ENCODE data around the gene MFAP4. TPM values are rescaled to one million over a fixed set of nuclear protein-coding genes. Genes with fewer than 3 reads are reported as not detected.

MFAP4 gene
- total RNA-seq, 1 donor from 2014 or later, result 119 TPM

DNA sequence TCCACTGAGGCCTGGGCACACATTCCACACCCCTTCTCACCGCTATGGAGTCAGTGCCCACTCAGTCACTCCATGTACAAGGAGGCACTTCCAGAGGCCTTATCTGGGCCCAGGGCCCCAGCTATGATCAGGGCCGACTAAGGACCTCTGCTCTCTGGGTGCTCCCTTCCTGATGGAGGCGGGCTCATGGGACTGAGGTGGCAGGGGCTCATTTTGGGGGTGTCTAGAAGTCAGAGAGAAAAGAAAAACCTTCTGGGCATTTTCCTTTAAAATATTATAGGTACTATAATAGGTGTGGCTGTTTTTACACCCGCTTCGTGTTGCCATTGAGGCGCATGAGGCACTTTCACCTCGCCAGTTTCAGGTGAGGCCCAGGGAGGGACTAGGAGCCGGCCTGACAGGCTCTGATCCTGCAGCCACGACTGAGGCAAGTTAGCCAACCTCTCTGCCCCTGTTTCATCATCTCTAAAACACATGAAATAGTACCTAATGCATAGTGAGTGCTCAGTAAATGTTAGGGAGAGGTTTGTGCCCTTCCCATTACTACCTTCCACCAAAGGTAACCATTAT is 38.8 kb downstream of the MFAP4 start:
- no peak for DNase-seq (ENCODE audit: low spot score)

DNA sequence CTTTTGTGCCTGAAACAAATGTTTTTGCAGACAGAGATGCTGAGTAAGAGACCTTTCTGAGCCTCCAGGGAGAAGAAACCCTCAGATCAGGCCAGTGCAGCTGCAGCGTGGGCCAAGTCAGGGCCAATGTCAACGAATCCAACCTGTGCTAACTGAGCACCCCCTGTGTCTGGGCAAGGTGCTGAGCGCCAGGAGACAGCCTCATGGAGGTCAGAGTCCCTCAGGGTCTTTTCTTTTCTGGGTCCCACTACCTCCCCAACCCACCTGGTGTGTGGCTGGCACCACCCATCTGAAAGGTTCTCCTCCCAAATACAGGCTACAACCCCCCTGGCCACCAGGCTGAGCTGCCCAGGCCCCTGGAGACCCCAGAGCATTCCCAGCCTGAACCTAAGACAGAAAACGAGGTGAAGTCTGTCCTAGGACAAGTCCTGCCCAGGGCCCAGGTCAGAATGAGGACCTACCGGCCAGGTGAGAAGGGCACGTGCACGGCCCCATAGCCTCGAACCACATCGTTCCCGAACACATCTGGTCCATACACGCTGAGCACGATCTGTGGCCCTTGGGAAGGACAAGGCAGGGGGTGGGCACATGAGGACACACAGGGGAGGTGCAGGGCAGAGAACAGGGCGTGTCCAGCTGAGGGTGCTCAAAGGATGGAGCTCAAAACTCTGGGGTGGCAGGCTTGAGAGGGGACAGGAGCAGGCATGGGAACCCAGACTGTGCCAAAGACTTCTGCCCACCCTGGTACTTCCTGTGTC is 39.5 kb downstream of the MFAP4 start:
- no peak for DNase-seq (ENCODE audit: low spot score)

DNA sequence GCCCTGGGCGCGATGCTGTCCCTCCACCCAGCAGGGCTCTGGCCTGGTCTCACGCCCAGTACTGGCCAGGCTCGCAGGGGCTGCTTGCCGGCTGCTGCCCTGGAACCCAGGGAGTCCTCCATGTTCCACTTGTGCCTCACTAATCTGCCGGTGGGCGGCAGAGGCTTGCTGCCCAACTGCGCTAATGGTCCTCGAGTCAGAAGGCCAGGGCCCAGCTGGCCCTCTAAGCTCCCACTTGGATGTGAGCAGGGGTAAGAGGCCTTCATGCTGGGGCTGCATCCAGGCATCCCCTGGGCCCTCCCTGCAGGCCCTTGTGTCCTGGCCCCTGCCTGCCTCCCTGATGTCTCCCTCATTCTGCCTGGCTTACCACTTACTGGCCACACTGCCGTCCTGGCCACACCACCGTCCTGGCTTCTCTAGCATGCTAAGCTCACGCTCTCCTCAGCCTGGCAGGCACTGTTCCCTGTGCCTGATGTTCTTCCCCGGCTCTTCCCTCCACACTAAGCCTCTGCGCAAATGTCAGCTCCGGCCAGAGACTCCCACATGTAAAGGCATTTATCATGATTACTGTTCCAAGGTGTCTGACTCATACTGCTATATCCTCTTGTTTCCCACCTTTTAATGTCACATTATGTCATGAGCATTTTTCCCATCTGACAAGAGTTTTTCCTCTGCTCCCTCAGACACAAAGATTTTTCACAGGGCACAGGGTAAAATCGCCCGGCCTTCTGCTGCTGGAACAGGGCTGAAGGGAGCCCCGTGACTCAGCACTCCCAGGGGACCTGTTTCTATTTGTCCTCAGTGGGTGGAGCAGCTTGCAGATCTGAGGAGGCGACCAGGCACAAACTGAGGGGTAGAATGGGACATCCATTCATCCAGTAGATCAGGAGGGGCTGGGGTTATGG is 40.4 kb downstream of the MFAP4 start:
- peak; percentile 71 for DNase-seq (ENCODE audit: low spot score)

DNA sequence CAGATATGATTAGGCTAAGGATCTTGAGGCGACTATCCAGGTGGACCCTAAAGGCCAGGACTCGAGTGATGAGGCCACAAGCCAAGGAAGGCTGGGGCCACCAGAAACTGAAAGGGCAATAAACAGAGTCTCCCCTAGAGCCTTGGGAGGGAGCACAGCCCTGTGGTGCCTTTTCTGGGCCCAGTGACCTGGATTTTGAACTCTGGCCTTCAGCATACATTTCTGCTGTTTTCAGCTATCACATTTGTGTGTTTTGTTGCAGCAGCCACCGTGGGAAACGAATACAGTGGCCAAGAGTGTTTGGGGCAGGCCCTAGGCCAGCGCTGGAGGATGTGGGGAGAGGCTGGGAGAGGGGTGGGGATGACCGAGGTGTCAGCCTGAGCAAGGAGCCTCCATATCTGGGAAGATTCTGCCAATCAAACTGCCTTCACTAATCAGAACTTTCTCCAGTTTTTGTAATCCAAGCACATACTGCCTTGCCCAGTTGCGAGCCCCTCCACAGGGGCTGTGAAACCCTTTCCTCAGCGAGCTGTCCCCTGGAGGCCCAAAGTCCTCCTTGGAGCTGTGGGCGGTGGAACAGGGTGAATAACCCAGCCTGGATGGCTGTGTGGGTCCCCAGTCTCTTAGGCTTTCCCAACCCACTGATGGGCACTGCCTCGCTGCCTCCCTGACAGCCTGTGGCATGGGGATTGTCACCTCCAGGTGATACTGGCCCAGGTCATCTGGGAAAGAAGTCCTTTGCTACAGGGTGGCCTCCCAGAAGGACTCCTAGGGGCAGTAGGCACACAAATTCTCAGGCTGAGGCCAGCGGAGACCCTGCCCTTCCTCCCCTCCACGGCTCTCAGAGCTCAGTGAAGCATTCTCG is 41.3 kb downstream of the MFAP4 start:
- DNase-seq (ENCODE audit: low spot score), result no peak

DNA sequence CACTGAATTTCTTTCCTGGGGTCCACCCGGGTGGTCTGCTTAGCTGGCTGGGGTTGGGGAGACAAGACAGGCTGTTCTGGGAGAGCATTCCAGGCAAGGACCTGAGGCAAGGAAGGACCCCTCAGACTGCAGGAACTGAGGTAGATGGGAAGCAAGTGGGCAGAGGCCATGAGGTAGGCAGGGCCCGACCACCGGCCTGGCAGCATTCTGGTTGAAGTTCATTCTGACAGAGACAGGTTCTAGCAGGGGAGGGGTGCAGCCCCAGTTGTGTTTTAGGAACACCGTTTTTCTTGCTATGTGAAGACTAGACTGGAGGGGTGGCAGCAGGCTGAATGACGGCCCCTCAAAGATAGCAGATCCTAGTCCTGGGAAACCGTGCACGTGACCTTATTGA is 41.9 kb downstream of the MFAP4 start:
- no peak for DNase-seq (ENCODE audit: low spot score)

DNA sequence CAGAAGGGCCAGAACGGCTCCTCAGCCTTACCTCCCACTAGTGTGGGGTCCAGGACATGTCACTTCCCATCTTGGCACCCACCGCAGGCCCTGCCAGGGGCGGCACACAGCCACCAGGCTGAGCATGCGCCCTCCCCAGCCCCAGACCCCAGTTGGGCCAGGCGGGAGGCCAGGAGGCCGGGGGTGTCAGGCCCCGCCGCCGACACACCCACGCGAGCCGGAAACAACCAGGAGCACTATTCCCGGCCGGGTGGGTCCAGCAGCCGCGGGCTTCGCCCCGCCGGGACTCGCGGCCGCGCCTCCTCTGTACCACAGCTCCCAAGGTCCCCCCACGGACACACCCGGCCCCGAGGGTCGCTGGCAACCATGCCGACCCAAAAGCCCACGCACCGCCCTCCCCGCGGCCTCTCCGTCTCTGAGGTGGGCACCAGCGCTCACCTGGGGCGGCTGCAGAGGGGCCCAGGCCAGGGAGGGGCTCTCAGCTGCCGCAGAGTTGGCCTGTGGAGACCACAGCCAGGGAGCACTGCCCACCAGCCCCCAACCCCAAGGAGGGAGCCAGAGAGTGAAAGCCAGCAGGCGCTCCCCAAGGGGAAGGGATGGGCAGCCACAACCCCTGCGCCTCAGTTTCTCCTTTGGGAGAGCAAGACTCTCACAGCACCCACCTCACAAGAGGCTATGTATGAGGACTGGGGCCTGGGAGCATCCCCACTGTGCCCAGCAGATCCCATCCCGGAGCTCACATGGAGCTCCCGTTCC is 42.5 kb downstream of the MFAP4 start:
- DNase-seq (ENCODE audit: low spot score), result no peak

DNA sequence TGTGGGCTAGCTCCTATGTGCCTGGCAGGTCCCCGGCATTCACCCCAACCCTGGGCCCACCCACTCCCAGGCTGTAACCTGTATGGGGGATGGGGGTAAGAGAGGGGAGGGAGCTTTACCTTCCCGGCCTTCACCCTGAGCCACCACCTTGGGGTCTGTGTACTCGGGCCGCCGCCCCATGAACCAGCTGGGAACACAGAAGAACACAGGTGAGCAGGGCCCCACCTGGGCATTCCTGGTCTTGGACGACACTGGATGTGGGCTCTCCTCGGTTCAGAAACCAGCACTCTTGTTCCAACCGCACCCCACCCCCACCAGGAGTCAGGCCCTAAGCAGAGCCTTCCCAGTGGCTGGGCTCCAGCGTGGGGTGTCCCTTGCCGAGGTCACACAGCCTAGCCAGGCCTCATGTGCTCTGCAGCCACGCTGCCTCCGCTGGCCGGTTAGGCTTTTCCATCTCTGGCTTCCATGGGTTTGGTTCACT is 43.3 kb downstream of the MFAP4 start:
- no peak for DNase-seq (ENCODE audit: low spot score)

DNA sequence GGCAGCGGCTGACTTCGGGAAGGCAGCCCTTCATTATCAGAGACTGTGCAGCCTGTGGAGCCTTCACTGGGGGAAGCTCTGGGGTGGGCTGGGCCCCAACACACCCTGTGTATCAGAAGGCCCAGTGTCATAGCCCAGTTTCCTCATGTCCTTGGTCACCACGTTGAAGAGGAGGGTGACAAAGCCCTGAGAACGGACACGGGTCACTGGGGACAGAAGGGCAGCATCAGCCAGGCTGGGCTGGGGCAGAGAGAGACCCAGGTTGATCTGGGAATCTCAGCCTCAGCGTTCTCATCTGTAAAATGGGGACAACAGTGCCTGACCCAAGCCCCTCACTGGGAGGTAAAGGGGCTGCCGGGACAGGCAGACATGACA is 43.7 kb downstream of the MFAP4 start:
- DNase-seq (ENCODE audit: low spot score), result no peak

DNA sequence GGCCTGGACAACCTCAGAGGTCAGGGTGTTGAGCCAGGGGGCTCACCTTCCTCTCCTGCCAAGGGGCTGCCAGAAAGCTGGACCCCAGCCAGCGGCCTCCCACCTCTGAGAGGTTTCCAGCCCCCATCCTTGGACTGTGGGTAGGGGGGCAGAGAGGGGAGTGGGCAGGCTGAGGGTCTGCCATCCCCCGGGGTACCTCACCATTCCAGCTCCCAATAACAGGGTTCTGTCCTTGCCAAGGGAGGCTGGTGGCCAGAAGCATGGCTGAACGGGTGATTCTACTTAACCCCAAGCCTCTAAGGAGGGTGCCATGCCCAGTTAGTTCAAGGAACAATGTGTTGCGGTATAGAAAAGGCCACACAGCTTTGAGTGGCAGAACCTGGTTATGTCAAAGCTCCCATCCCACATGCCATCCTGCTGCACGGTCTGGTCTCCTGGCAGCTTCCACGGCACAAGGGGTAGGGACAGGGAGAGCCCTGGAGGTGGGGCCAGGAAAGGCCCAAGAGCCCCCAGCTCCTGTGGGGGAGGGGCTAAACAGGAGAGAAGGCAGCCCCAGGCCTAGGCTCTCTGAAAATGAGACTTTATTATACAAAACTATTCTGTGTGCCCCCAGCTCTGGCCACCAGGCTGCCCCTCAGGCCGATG is 44.3 kb downstream of the MFAP4 start:
- DNase-seq (ENCODE audit: low spot score), result no peak

DNA sequence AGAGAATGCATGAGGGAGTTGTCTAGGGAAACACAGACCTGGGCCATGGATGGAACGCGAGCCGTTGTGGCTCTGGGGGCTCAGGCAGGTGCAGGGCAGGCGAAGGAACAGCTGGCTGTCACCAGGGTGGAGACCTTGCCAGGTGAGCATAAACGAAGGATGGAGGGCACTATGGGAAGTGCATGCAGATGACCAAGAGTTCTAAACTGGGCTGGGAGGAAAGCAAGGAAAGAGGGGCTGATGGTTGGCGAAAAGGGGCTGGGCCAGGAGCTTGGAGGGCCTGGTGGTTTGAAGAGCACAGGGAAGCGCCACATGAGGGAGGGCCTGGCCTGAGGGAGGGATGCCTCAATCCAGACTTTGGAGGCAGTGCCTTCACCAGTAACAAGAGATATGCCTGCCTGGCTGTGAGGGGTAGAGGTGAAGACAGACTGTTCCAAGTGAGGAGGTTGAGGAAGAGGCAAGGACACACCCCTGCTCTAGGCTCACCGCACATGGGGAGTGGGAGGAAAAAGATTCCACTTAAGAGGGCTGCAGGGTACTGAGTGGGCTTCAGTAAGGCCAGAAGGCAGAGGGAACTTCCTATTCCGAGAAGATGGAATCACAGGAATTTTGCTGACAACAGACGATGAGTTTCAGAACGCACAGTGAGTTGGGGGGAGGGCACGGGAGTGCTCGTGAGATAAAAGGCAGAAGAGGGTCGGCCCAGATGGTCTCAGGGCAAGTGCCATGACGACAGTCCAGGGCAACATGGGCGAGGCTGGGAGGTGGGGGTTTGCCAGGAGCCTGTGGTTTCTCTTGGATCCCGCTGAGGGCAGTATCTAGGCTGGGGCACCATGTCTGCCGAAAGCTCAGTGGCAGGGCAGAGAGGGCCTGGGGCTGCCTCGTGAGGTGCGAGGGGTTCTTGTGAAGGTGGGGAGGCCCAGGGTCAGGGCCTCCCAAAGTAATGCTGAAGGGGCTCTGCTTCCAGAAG is 45.1 kb downstream of the MFAP4 start:
- no peak for DNase-seq (ENCODE audit: low spot score)

DNA sequence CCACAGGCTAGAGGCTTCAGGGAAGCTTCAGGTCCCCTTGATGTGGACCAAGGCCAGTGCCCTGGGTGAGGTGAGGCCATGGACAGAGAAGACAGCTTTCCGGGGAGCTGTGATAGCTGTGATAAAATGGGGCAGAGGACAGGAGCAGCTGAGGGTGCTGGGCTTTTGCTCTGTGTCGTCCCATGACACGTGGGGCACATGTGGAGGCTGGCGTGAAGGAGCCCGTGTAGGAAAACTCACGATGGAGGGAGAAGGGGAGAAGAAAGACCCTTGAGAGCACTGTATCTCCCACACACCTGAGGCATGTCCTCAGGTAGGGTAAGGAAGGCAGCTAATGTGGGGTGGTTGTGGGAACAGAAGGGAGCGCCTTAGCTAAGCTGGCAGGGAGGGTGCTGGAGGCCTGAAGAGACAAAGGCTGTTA is 45.8 kb downstream of the MFAP4 start:
- no peak for DNase-seq (ENCODE audit: low spot score)

DNA sequence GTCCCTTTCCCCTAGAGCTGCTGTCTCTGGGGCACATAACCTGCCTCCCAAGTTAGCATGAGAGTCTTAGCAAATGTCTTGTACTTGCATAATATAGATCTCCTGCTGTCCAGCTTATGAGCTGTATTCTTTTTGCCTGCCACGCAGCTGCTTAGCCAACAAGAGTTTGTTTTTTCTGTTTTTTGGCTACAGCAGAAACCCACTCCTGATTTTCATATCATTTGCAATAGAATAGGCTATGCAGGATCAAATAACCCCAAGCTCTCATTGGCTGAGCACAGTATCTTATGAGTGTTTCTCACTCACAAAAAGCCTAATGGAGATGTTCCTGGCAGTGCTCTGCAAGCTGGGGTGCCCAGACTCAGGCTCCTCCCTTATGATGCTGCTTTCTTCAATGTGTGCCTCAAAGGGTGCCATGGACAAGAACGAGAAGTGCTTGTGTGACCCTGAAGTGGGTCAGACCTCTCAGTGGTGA is 47.6 kb downstream of the MFAP4 start:
- no peak for DNase-seq (ENCODE audit: low spot score)

DNA sequence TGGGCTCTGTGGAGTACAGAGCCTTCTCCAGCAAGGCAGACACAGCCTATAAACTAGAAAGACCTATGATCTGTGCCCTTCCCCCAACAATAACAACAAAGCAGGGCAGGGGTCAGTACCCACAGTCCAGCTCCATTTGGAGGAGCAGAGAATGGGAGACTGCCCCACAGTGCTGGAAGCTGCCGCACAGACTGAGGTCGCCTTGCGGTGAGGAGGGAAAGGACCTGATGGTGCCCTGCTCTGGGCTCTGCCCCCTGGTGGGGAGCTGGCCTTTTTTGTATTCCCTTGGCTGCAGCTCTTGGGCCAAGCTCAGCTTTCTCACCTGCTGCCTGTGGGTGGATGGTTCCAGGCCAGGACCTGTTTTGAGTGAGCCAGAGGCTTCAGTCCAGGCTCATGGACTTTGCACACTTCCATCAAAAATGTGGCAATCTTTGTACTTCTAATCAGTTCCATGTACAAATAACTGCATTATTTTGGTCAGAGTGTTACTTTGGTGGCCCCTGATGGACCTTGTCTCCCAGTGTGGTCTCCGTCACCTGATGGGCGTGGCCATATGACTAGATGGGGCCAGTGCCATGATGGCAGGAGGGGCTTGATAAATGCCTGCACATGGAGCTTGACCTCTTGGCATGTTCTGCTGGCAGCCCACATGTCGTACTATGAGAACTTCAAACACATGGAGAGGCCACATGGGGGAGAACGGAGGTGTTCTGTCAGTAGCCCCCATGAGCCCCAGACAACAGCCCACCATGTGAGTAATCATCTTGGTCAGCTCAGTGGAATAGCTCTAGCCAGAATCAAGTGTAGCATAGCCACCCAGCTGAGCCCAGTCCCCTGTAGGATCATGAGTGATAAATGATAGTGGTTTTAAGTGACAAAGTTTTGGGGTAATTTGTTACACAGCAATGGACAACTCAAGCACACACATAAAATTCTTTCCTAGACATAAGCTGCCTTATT is 48.7 kb downstream of the MFAP4 start:
- DNase-seq (ENCODE audit: low spot score), result no peak

DNA sequence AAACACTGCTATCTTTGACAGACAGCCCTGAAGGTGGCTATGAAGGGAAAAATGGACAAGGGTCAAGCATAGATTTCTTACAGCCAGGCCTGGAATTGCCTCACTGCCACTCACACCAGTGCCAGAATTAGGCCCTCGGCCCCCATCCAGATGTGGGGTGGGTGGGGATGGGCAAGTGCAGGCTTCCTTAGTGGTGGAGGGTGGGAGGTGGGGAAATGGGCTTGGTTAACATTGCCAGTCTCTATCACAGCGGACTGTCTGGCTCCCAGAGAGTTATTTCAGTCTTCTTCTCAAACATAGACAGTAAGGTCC is 49.3 kb downstream of the MFAP4 start:
- no peak for DNase-seq (ENCODE audit: low spot score)

DNA sequence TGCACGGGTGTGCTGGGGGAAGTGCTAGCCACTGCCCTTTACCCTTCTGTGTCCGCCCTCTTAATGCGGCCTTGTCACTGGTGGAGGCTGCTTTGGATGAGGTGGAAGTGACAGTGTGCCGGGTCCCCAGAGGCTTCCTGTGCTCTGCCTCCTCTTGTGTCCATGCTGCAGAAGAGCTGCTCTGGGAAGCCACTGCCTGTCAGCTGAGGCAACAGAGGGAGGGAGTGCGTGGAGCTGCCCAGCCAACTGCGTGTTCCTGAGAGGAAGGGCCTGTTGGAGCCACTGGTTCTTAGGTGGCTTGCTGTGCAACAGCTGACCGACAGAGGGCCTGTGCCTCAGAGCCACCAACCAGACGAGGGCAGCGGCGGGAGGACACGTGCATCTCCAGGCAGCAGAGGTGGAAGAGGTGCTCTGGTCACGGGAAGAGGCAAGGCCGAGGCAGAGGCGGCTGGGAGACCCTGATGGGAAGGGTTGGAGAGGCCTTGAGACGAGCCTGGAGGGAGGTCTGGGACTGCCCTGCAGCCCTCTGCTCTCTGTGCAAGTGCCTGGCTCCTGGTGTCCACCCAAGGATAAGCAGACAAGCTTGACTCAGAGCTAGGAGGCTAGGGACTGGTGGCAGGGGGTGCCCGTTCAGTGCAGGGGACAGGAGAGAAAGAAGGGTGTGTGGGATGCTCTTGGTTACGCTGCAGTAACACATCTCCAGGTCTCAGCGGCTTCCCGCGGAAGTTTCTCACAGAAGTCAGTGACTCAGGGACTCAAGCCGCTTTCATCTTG is 49.9 kb downstream of the MFAP4 start:
- DNase-seq (ENCODE audit: low spot score), result no peak

DNA sequence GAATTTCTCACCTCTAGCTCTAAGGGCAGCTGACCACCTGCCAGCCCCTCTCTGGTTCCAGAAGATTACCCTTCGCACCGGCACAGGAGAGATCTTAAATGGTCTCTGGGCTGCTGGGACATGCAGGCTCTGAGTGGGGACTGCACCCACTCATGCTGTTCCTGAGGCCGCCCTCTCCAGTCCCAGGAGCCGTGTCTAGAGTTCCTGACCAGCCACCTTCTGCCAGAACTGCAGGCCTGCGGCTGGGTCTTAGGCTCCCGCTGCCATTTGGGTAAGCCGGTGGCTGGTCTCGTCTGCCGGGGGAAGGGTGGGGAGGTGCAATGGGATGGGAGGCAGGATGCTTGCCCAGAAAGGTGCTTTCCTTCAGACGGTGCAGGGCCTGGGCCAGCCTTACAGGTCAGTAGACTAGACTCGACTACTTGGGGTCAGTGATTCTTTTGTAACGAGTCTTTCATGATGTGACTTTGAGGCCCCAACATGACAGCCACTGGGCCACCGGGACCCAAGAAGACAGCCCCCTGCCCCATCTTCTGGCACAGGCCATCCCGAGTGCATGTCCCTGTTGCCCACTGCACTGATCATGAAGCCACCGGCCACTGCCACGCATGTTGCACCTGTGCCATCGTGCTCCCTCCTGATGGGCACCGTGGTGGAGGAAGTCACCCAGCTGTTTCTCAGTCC is 50.9 kb downstream of the MFAP4 start:
- DNase-seq (ENCODE audit: low spot score), result no peak

DNA sequence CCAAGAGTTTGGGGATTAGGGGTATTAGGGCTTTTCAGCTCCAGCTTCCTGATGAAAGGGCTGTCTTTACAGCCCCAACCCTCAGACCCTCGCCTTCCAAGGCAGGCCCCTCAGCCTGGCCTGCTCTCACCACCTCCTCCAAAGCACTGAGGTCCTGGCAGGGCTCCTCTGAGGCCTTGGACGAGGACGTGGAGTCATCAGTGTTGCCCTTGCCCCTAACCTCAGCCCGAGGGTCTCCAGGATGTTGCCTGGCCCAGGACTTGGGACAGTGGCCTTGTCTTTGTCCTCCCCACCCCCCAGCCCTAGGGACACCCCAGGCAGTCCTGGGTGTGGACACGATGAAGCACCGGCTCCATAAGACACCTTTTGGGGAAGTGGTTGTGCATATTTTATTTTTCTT is 52.7 kb downstream of the MFAP4 start:
- DNase-seq (ENCODE audit: low spot score), result no peak

Data from ureter (tissue), 1 donor.